ENCODE measurements around the gene ATP2C2.

ATP2C2 gene

DNA sequence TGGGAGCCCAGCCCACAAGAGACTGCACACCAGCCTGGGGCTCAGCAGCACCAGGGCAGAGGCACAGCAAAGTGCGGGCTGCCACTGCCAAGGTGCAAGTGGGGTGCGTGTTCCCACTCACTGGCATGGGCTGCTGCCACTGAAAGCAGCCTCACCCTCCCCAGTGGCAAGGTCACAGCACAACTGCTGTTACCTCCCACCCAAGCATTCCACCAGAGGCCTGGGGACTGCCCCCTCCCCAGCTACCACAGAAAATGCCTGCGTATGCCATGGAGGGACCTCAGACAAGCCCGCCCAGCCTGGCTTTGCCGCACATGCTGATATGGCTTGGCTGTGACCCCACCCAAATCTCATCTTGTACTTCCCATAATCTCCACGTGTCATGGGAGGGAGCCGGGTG is 103.0 kb downstream of the ATP2C2 start:
- DNase-seq (ENCODE audit: low read depth in 2 of 2) = no peak

- DNase-seq (ENCODE audit: low read depth in 2 of 2) = no peak
Observed at GRCh38 chr16:84471966-84472365, 103.6 kb downstream of the ATP2C2 start.

GRCh38 chr16:84475643-84476240 is 107.4 kb downstream of the ATP2C2 start:
- no peak for DNase-seq (ENCODE audit: low read depth in 2 of 2)

DNA sequence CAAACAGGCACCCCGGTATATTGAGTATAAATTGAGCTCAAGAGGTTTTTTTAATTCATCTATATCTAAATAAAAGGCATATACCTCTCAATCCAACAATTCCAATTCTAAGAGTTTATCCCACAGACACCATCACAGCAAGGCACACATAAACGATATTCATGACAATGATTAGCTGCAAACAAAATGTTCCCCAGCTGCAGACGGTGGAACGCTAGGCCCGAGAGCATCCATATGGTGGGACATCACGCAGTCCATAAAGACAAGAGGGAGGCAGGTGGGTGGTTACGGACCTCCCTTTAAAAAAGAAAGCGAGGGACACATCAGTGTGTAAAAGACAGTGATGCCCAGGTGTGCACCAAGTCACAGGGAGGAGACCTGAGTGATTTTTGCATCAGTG is 108.1 kb downstream of the ATP2C2 start:
- no peak for DNase-seq (ENCODE audit: low read depth in 2 of 2)

DNA sequence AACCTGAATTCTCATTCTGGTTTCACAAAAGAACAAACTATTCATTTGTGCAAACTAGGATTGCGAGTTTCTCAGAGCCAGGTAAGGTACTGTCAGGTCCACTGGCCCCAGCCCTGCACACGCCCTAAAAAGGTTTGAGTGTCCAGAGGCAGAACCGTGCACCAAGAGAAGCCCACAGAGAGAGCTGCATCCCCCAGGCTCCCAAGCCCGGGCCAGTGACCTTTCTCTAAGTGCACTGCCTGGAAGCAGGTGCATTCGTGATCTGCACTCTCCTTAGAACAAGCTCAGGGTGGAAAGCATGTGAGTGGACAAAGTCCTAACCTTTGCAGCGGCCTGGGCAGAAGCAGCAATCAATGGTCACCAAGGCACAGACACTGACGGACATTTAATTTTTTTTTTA is 109.3 kb downstream of the ATP2C2 start:
- DNase-seq (ENCODE audit: low read depth in 2 of 2) = no peak

GRCh38 chr16:84478172-84478947 is 110.0 kb downstream of the ATP2C2 start:
- DNase-seq (ENCODE audit: low read depth in 2 of 2) = no peak

GRCh38 chr16:84479716-84480450 is 111.5 kb downstream of the ATP2C2 start:
- DNase-seq (ENCODE audit: low read depth in 2 of 2) = no peak

DNA sequence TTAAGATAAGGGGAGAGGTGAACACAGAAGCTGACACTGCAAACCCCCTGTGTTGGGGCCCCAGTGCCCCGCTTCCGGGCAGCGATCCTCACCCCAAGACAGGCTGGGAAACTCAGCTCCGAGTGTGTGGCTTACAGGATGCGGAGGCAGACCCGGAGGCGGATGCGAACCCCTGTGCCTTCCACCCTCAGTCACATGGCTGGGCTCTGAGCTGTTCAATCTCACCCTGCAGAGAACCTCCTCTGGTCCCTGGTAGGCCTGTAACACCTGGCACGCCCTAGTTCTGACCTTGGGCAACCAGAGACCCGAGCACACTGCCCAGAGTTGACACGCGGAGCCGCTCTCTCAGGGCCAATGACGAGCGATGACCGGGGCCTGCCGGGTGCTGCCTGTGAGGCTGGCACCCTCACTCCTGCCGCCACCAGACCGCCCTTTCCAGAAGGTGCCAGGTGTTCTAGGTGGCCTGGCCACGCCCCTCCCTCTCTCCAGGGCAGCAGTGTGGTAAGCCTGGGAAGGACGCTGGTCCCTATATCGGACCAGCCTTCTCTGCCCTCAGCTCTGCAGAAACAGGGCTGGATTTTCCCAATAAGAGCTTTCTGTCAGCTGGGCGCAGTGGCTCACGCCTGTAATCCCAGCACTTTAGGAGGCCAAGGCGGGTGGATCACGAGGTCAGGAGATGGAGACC is 112.9 kb downstream of the ATP2C2 start:
- no peak for DNase-seq (ENCODE audit: low read depth in 2 of 2)

- no peak for DNase-seq (ENCODE audit: low read depth in 2 of 2)
Observed at GRCh38 chr16:84482001-84482891, 113.9 kb downstream of the ATP2C2 start.

GRCh38 chr16:84482951-84483881 is 114.9 kb downstream of the ATP2C2 start:
- DNase-seq (ENCODE audit: low read depth in 2 of 2) = no peak

DNA sequence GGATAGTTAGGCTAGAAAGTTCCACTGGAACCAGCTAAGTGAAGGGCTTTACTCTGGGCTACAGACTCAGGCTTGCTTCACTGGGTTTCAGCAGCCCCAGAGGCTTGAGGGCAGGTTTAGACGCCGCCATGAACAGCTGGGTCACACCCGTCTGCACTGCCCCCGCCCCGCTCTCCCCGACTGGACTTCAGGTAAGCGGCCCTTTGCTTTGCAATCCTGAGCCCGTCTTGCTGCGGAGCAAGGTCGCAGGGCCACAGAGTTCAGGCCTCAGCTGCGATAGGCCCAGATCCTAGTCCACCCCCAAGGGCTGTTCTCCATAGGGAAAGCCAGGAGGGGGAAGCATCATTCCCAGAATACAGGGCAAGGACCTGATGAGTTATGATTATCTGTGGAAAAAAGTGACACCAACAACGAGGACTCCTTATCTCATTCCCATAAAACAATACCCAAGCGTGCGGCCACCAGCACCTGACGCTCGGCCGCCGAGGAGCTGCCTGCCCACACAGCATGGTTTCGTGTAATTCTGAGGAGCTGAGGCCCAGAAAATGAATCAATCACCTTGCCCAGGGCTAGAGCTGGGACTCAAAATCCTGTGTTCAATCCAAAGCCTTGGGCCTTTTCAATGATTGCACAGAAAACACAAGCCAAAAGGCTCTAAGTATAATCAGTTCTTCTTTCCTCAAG is 115.7 kb downstream of the ATP2C2 start:
- no peak for DNase-seq (ENCODE audit: low read depth in 2 of 2)

- DNase-seq (ENCODE audit: low read depth in 2 of 2) = no peak
Observed at GRCh38 chr16:84484579-84485254, 116.4 kb downstream of the ATP2C2 start.

- DNase-seq (ENCODE audit: low read depth in 2 of 2) = no peak
Observed at GRCh38 chr16:84485255-84486010, 117.1 kb downstream of the ATP2C2 start.

DNA sequence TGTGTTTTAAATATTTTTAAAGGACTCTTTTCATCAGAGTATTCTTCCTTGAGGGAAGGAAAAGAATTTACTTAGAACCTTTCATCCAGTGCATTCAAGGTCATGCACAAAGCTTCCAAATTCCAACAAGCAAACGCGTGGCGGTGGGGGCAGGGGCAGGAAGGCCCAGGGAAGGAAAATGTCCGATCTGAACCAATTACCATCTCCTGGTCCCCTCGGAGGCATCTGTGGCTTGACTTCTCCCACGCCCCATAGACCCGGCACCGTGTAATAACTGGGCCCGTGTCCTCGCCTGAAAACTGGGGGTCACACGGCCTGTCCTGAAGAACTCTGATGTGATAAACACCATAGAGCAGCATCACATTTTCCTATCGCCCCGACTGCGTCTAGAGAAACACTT is 117.8 kb downstream of the ATP2C2 start:
- DNase-seq (ENCODE audit: low read depth in 2 of 2) = no peak

- DNase-seq (ENCODE audit: low read depth in 2 of 2) = no peak
Observed at GRCh38 chr16:84486551-84487235, 118.4 kb downstream of the ATP2C2 start.

- DNase-seq (ENCODE audit: low read depth in 2 of 2) = no peak
Observed at GRCh38 chr16:84487358-84487757, 119.0 kb downstream of the ATP2C2 start.

GRCh38 chr16:84489131-84489530 is 120.8 kb downstream of the ATP2C2 start:
- no peak for DNase-seq (ENCODE audit: low read depth in 2 of 2)

GRCh38 chr16:84495506-84495905 is 127.2 kb downstream of the ATP2C2 start:
- no peak for DNase-seq (ENCODE audit: low read depth in 2 of 2)

Data from stimulated activated CD4-positive, alpha-beta T cell treated with anti-CD3 and anti-CD28 coated beads, Interleukin-4, amount 100 ng/mL, for 48 hours (primary cell).